HepG2 (cell line): ENCODE results near the gene ZNF800. TPM values are rescaled to one million over a fixed set of nuclear protein-coding genes. Genes with fewer than 3 reads are reported as not detected.

ENCODE experiments used
- HMG20B ChIP-seq: conservative IDR thresholded peaks from 2 replicates; pipeline ENCODE4 v1.6.1; 2016; ENCODE audit warnings: missing genetic modification reagents, missing compliant biosample characterization
- HNRNPLL ChIP-seq: fragments of 200-400 bp; formaldehyde crosslinking; IDR thresholded peaks from 2 replicates; pipeline ENCODE4 v1.6.1; 2017; ENCODE audit warnings: mild to moderate bottlenecking, low read depth, low read length; ENCODE audit not compliant: poor library complexity, severe bottlenecking
- KDM5A ChIP-seq: fragments of 200-600 bp; sonication (generic); IDR thresholded peaks from 2 replicates; pipeline ENCODE4 v1.7.0; 2018; ENCODE audit warnings: antibody characterized with exemption, mild to moderate bottlenecking, low read length, borderline replicate concordance
- MBNL3 ChIP-seq: fragments of 250-450 bp; sonication (Bioruptor Pico); conservative IDR thresholded peaks from 2 replicates; pipeline ENCODE4 v1.8.0; 2022; ENCODE audit warnings: mild to moderate bottlenecking, inconsistent platforms
- NBN ChIP-seq: fragments of 450-650 bp; conservative IDR thresholded peaks from 2 replicates; pipeline ENCODE4 v1.6.1; 2017
- POLR2A ChIP-seq, 2 experiments: IDR thresholded peaks; 2 replicates each; pipeline ENCODE4 v1.6.1; 2011; ENCODE audit warnings: low read depth in 2 of 2, low read length in 2 of 2, mild to moderate bottlenecking in 1 of 2, moderate library complexity in 1 of 2; ENCODE audit not compliant: insufficient read depth in 1 of 2
- SETDB1 ChIP-seq: sonication (generic); formaldehyde crosslinking; IDR thresholded peaks from 2 replicates; pipeline ENCODE4 v1.5.1; 2020; ENCODE audit warnings: missing genetic modification reagents, mild to moderate bottlenecking, borderline replicate concordance
- SP4 ChIP-seq: sonication (generic); formaldehyde crosslinking; IDR thresholded peaks from 2 replicates; pipeline ENCODE4 v1.8.1; 2023; ENCODE audit warnings: mild to moderate bottlenecking, missing genetic modification reagents
- SPEN ChIP-seq: sonication (generic); formaldehyde crosslinking; IDR thresholded peaks from 2 replicates; pipeline ENCODE4 v1.5.1; 2020; ENCODE audit warnings: low read depth, mild to moderate bottlenecking, missing genetic modification reagents
- ZNF263 ChIP-seq: sonication (generic); formaldehyde crosslinking; IDR thresholded peaks from 2 replicates; pipeline ENCODE4 v1.4.0; 2020; ENCODE audit warnings: missing genetic modification reagents
- ZNF432 ChIP-seq: sonication (generic); formaldehyde crosslinking; IDR thresholded peaks from 2 replicates; pipeline ENCODE4 v1.5.0; 2020; ENCODE audit warnings: missing genetic modification reagents, mild to moderate bottlenecking, borderline replicate concordance
- polyA plus RNA-seq, 8 experiments: library from polyadenylated mRNA; depleted of rRNA in 3 of 8; stranded (reverse) in 7 of 8; unstranded in 1 of 8; fragments of >200 nt; fragmentation: Illumina TruSeq in 4 of 8; extraction: Trizol in 4 of 8; gene quantifications; 2 replicates each; pipeline versions ENCODE4 v1.2.1 to v1.2.3, GENCODE V29; 2011 to 2016; ENCODE audit warnings: low read depth in 4 of 8, missing spikeins in 1 of 8, mixed read lengths in 1 of 8; ENCODE audit not compliant: insufficient read depth in 1 of 8
- total RNA-seq, 5 experiments: library from RNA; depleted of rRNA; stranded (reverse); fragments of >200 nt; fragmentation: Illumina TruSeq; extraction: Trizol; gene quantifications; 2 replicates each; pipeline ENCODE4 v1.2.3, GENCODE V29; 2016; ENCODE audit warnings: low read depth in 1 of 5
- TF ChIP-seq, protein P1 (sequence below): sonication (generic); formaldehyde crosslinking; IDR thresholded peaks from 2 replicates; pipeline ENCODE4 v1.5.1; 2020; ENCODE audit warnings: mild to moderate bottlenecking, missing genetic modification reagents, moderate library complexity
- TF ChIP-seq, protein P2 (sequence below): sonication (generic); formaldehyde crosslinking; IDR thresholded peaks from 2 replicates; pipeline ENCODE4 v1.5.0; 2020; ENCODE audit warnings: missing genetic modification reagents, mild to moderate bottlenecking, borderline replicate concordance
- TF ChIP-seq, protein P3 (sequence below), 2 experiments: IDR thresholded peaks; 2 replicates each; pipeline ENCODE4 v1.6.1; 2011 to 2012; ENCODE audit warnings: low read length in 2 of 2, borderline replicate concordance in 1 of 2, low read depth in 1 of 2, mild to moderate bottlenecking in 1 of 2, moderate library complexity in 1 of 2
- TF ChIP-seq, protein P4 (sequence below): sonication (generic); formaldehyde crosslinking; IDR thresholded peaks from 2 replicates; pipeline ENCODE4 v1.4.0; 2020; ENCODE audit warnings: mild to moderate bottlenecking, missing genetic modification reagents
- TF ChIP-seq, protein P5 (sequence below): sonication (generic); formaldehyde crosslinking; IDR thresholded peaks from 2 replicates; pipeline ENCODE4 v1.5.1; 2020; ENCODE audit warnings: missing genetic modification reagents, mild to moderate bottlenecking, borderline replicate concordance

Gene ZNF800
- total and polyA plus RNA-seq, 2 of the 13 experiments (the other 11 are each of a cell fraction or from before 2014, with no cell fraction given), result 7.1 to 12.7 TPM

DNA sequence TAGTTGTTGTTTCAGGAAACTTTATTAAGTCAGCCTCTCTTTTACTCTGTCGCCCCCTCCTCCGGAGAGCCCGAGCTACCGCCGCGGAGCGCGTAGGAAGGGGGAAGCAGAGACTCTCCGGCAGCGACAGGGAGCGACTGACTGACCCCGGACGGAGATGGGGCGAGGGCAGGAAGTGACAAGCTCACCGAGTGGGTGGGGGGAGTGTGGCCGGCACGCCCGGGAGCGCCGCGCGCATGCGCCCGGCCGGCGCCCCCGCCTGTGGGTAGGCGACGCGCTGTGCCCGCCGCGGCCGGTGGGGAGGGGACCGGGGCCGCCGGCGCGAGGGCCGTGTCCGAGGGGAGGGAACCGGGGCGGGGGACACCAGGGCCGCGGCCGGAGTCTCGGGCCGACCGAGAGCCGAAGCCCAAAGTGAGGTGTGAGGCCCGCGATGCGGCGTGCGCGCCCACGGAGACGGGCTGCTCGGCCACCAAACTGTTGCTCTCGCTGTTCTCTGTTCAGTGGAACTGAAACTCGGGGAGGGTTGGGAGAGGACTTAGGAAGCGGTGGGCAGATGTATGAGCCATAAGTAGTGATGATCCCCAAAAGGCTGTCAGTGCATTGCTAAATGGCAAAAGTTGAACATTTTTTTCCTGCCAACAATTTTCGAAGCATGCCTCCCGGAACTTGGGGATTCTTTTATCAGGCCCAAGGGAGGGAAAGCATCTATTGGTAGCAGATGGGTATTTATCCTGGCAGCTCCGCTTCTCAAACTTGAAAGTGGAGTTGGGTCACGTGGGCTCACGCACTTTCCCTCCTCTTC lies at the start of gene ZNF800 (continued):
- TF ChIP-seq, protein P1, sequence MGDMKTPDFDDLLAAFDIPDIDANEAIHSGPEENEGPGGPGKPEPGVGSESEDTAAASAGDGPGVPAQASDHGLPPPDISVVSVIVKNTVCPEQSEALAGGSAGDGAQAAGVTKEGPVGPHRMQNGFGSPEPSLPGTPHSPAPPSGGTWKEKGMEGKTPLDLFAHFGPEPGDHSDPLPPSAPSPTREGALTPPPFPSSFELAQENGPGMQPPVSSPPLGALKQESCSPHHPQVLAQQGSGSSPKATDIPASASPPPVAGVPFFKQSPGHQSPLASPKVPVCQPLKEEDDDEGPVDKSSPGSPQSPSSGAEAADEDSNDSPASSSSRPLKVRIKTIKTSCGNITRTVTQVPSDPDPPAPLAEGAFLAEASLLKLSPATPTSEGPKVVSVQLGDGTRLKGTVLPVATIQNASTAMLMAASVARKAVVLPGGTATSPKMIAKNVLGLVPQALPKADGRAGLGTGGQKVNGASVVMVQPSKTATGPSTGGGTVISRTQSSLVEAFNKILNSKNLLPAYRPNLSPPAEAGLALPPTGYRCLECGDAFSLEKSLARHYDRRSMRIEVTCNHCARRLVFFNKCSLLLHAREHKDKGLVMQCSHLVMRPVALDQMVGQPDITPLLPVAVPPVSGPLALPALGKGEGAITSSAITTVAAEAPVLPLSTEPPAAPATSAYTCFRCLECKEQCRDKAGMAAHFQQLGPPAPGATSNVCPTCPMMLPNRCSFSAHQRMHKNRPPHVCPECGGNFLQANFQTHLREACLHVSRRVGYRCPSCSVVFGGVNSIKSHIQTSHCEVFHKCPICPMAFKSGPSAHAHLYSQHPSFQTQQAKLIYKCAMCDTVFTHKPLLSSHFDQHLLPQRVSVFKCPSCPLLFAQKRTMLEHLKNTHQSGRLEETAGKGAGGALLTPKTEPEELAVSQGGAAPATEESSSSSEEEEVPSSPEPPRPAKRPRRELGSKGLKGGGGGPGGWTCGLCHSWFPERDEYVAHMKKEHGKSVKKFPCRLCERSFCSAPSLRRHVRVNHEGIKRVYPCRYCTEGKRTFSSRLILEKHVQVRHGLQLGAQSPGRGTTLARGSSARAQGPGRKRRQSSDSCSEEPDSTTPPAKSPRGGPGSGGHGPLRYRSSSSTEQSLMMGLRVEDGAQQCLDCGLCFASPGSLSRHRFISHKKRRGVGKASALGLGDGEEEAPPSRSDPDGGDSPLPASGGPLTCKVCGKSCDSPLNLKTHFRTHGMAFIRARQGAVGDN, result peak; percentile 75
- TF ChIP-seq ZNF432 (CRISPR knock-in tag) (no peak), SPEN (CRISPR knock-in tag) (0 out of 2 replicates have a peak, but pooled peaks have one; percentile 25), POLR2A (IDR thresholded peaks at IDR 0.05; ENCODE audit: insufficient read depth in 1 of 2, low read depth in 2 of 2, low read length in 2 of 2) (peak; percentile 76 to 89), NBN (no peak), SETDB1 (CRISPR knock-in tag) (no peak), ZNF263 (peak; percentile 54; the same call in 1 of the 2 replicates), KDM5A (no peak), HNRNPLL (no peak), SP4 (CRISPR knock-in tag) (no peak), MBNL3 (CRISPR knock-in tag) (no peak), HMG20B (no peak)
- TF ChIP-seq, protein P2, sequence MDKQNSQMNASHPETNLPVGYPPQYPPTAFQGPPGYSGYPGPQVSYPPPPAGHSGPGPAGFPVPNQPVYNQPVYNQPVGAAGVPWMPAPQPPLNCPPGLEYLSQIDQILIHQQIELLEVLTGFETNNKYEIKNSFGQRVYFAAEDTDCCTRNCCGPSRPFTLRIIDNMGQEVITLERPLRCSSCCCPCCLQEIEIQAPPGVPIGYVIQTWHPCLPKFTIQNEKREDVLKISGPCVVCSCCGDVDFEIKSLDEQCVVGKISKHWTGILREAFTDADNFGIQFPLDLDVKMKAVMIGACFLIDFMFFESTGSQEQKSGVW (CRISPR knock-in tag), result no peak
- TF ChIP-seq, protein P3, sequence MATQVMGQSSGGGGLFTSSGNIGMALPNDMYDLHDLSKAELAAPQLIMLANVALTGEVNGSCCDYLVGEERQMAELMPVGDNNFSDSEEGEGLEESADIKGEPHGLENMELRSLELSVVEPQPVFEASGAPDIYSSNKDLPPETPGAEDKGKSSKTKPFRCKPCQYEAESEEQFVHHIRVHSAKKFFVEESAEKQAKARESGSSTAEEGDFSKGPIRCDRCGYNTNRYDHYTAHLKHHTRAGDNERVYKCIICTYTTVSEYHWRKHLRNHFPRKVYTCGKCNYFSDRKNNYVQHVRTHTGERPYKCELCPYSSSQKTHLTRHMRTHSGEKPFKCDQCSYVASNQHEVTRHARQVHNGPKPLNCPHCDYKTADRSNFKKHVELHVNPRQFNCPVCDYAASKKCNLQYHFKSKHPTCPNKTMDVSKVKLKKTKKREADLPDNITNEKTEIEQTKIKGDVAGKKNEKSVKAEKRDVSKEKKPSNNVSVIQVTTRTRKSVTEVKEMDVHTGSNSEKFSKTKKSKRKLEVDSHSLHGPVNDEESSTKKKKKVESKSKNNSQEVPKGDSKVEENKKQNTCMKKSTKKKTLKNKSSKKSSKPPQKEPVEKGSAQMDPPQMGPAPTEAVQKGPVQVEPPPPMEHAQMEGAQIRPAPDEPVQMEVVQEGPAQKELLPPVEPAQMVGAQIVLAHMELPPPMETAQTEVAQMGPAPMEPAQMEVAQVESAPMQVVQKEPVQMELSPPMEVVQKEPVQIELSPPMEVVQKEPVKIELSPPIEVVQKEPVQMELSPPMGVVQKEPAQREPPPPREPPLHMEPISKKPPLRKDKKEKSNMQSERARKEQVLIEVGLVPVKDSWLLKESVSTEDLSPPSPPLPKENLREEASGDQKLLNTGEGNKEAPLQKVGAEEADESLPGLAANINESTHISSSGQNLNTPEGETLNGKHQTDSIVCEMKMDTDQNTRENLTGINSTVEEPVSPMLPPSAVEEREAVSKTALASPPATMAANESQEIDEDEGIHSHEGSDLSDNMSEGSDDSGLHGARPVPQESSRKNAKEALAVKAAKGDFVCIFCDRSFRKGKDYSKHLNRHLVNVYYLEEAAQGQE (IDR thresholded peaks at IDR 0.05; ENCODE audit: borderline replicate concordance in 1 of 2, low read depth in 1 of 2, low read length in 2 of 2), result 0 out of 4 replicates have a peak, but pooled peaks of 1 of the 2 experiments have one; percentile 49
- TF ChIP-seq, protein P4, sequence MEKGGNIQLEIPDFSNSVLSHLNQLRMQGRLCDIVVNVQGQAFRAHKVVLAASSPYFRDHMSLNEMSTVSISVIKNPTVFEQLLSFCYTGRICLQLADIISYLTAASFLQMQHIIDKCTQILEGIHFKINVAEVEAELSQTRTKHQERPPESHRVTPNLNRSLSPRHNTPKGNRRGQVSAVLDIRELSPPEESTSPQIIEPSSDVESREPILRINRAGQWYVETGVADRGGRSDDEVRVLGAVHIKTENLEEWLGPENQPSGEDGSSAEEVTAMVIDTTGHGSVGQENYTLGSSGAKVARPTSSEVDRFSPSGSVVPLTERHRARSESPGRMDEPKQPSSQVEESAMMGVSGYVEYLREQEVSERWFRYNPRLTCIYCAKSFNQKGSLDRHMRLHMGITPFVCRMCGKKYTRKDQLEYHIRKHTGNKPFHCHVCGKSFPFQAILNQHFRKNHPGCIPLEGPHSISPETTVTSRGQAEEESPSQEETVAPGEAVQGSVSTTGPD (CRISPR knock-in tag), result no peak
- TF ChIP-seq, protein P5, sequence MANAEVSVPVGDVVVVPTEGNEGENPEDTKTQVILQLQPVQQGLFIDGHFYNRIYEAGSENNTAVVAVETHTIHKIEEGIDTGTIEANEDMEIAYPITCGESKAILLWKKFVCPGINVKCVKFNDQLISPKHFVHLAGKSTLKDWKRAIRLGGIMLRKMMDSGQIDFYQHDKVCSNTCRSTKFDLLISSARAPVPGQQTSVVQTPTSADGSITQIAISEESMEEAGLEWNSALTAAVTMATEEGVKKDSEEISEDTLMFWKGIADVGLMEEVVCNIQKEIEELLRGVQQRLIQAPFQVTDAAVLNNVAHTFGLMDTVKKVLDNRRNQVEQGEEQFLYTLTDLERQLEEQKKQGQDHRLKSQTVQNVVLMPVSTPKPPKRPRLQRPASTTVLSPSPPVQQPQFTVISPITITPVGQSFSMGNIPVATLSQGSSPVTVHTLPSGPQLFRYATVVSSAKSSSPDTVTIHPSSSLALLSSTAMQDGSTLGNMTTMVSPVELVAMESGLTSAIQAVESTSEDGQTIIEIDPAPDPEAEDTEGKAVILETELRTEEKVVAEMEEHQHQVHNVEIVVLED (CRISPR knock-in tag), result peak; percentile 41; the same call in 1 of the 2 replicates
